Stimulated activated CD8-positive, alpha-beta memory T cell treated with anti-CD3 and anti-CD28 coated beads, Interleukin-15, amount 100 ng/mL, for 24 hours (primary cell): ENCODE data around the gene OTOG.

ENCODE experiments used
- DNase-seq: peaks from one replicate; pipeline ENCODE4 v3.0.0-alpha.2; 2020; ENCODE audit warnings: low read depth

Gene OTOG

DNA sequence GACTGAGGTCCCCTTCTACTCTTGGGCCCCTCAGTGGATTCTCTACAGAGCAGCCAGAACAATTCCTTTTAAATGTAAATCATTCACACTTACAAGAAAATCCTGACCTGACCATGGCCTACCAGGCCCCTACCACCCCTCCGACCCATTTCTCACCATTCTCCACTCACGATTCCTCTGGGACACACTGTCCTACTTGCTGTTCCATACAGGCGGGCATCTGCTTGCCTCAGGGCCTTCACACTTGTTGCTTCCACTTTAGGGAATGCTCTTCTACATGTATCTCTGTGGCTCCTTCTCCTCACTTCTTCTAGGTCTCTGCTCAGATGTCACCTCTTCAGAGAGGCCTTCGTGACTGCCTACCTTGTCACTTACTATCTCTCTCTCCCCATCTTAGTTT lies 6.3 kb upstream of the OTOG start:
- DNase-seq = no peak

DNA sequence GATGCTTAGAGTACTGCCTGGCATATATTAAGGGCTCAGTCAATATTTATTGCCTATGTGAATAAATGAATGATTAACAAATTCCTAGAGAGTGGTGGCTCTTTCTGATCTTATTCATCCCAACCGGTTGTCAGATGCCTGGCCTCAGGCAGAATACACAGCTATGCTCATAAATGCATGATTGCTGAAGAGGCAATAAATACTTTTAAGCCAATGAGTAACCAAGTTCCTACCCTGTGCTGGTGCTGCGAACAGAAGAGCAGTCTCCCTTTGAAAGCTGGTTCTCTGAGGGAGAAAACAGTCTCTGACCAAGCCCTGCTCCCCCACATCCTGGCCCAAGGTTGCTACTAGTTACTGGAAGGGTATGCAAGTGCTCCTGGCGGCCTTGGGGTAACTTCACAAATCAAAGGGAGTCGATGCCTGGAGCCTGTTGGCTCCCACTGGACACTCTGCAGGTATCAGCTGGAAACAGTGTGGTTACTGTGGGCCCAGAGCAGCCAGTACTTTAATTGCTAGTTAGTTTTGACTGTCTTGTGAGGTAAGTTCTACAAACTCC lies 5.7 kb upstream of the OTOG start:
- DNase-seq = no peak

DNA sequence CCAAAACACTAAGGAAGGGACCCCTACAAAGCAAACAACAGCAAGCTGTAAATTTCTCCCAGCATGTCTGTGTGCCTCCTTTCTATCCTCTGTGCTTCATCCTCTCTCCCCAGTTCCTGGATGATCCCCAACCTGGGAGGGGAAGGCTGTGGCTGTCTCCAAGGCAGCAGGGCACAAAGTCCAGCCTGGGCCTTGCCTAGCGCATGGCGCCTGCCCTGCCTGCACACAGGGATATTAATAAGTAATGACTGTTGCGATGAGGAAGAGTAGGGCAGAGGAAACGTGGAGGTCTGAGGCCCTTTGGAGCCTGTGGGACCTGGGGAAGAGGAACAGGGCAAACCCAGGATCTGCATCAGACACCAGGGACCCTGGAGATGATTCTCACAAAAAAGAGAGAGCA lies 4.8 kb upstream of the OTOG start:
- no peak for DNase-seq

DNA sequence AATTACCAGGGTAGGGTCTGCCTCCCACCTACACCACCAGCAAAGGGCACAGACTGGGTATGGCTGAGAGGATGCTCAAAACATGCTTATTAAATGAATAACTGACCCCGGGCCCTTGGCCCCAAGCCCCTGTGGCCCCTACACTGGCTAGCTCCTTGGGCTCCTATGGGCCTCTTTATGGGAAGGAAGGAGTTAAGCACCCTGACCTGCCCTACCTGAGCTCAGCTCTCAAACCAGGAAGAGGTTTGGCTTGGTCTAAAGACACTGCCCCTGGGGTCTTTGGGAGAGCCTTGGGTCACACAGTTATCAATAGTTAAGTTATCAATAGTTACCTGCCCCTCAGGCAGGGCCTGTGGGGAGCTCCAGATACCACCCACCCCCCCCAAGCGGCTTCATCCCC lies 4.0 kb upstream of the OTOG start:
- no peak for DNase-seq

GRCh38 chr11:17543574-17544180 lies 3.4 kb upstream of the OTOG start:
- DNase-seq = no peak

GRCh38 chr11:17544181-17544622 lies 2.9 kb upstream of the OTOG start, which contains the start of gene USH1C:
Gene USH1C (minus strand): TSS chr11:17544416. CDS start chr11:17544307, 109 bp downstream.
- peak; percentile 13 for DNase-seq

DNA sequence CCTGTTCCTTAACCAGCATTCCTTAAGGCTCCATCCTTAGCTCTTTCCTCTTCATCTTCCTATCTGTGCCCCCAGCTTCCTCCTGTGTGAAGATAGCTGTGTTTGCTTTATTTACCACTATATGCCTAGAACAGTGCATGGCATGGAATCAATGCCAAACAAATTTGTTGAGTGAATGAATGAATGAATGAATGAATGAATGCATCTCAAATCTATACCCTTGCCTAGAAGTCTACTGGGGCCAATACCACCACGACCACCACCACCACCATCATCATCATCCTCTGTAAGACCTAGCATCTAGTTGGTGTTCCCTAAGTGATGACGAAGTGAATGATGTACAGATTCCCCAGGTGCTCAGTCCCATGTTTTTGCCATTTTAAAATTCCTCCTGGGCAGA lies 819 bp upstream of the OTOG start:
- no peak for DNase-seq

DNA sequence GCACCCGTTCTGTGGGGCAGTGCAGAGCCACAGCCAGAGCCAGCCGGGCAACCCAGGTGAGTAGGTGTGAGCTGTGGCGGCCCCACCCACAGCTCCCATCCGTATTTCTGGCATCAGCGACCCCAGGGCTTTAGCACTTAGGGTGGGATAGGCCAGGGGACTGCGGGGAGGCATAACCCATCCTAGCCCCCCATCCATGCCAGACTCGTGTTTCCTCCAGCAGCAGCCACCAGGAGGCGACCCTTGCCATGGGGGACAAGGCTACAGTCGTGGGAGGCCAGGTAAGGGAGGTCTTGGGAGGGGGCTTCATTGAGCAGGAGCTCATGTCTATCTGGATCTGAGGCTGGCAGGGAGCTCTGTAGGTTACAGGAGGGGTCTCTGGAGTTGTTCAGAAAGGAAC lies 873 bp downstream of the OTOG start:
- DNase-seq = no peak

DNA sequence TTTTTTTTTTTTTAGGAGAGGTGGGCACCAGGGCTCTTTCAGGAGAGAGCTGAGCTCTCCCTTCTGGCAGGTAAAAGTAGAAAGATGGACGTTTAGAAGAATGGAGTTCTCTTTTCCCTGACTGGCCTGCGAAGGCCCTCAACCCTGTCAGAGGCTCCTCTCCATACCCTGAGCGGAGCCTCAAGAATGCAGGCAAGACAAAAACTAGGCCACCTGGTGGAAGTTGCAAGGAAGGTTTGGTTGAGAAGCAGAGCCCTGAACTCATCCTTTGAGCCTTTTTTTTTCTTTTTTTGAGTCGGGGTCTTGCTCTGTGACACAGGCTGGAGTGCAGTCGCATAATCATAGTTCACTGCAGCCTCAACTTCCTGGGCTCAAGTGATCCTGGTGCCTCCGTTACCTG lies 1.4 kb downstream of the OTOG start:
- DNase-seq = no peak

GRCh38 chr11:17550450-17551346 lies 3.6 kb downstream of the OTOG start:
- no peak for DNase-seq

- DNase-seq = no peak
Observed at GRCh38 chr11:17551347-17552040, 4.4 kb downstream of the OTOG start.

DNA sequence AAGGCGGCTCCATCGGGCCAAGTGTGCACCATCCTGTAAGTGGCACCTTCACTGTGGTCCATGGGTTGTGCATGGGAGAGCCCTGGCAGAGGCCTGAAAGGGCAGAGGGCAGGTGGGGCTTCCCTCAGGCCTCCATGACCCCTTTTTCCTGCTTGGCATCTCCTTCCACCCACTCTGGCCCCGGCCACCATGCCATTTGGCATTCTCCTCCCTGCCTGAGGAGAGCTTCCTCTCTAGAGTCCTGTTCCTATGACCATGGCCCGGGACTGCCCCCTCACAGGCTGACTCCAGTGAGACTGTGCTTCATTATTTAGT lies 4.9 kb downstream of the OTOG start:
- no peak for DNase-seq

DNA sequence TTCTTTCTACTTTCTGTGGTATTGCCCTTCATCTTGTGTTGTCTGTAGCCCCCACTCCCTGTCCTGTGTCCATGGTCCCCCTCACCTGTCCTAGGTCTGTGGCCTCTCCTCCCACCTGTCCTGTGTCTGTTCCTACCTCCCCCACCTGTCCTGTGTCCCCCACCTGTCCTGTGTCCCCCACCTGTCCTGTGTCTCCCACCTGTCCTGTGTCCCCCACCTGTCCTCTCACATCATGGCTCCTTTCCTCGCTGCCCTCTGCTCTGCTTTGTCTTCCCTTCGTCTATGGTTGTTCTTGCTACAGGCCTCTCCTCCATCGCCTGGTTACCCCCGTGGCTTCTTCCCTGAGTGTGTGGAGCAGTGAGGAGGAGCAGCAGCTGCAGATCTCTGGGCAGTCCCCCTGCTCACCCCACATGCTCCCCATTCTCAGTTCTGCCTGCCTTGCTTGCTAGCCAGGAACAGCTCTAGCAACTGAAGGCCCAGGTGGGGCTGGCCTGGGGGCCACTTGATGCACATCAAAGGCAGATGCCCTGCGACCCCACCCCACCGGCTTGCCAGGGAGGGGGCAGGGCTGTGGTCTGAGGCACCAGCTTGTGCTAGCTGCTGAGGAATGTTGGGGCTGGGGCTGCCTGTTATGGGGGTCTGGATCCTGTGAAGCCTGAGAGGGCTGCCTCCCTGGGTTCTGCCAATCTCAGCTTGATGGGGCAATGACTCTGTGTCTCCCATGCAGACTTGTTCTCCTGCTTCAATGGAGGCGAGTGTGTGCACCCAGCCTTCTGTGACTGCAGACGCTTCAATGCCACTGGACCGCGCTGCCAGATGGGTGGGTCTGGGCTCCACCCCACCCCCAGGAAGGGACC lies 5.6 kb downstream of the OTOG start:
- DNase-seq = no peak

DNA sequence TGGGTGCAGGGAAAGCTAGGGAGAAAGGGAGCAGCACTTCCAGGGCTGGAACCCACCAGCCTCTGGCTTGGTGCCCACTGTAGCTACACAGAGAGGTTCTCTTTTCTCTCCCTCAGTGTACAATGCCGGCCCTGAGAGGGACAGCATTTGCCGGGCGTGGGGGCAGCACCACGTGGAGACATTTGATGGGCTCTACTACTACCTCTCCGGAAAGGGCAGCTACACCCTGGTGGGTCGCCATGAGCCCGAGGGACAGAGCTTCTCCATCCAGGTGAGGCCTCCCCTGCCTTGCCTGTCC lies 6.1 kb downstream of the OTOG start:
- no peak for DNase-seq

DNA sequence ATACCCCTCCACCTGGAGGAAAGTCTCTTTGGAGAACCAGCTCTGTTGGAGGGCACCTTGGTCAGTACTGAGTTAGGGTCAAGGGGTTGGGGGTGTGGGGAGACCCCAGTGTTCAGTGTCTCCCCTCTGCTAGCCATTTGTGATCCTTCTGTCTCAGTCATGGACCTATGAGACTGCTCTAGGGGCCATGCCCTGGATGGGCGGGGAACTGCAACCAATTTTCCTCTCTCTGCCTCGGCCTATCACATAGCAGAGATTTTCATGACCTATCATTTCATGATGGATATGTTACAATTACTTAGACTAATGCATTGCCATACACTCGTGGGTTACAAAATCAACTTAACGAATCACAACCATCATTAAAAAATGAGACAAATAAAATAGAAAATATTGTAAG lies 7.4 kb downstream of the OTOG start:
- DNase-seq = no peak

- DNase-seq = no peak
Observed at GRCh38 chr11:17556999-17557398, 9.9 kb downstream of the OTOG start.

- no peak for DNase-seq
Observed at GRCh38 chr11:17558025-17558780, 11.1 kb downstream of the OTOG start.

GRCh38 chr11:17558916-17559315 lies 11.9 kb downstream of the OTOG start:
- DNase-seq = no peak

DNA sequence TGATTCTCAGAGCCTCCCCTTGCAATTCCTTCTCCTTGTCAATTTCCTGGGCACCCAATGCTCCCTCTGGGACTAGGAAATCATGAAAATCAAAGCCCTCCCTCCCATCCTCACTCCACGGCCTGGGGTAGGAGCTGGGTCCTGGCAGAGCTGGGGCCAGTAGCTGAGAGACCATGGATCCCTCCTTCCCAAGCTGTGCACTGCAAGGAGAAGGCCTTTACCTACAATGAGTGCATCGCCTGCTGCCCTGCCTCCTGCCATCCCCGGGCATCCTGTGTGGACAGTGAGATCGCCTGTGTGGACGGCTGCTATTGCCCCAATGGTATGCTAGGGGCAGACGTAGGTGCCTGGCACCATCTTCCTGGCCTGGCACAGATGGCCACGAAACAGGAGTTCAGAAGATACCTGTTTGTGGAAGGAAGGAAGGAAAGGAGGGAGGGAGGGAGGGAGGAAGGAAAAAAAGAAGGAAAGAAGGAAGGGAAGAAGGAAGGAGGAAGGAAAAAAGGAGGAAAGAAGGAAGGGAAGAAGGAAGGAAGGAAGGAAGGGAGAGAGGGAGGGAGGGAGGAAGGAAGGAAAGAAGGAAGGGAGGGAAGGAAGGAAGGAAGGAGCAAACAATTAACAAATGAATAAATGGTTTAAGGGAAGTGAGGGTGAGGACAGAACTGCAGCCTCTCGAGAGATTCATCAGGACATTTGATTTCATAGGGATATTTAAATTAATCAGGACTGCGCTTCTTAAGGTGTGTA lies 12.5 kb downstream of the OTOG start:
- DNase-seq = no peak

GRCh38 chr11:17560281-17561110 lies 13.4 kb downstream of the OTOG start:
- no peak for DNase-seq
